ENCODE data around the gene TNNT2. TPM values are rescaled to one million over a fixed set of nuclear protein-coding genes. Genes with fewer than 3 reads are reported as not detected.

The TNNT2 gene
- total RNA-seq, 1 donor from 2014 or later, result 9.7 TPM

DNA sequence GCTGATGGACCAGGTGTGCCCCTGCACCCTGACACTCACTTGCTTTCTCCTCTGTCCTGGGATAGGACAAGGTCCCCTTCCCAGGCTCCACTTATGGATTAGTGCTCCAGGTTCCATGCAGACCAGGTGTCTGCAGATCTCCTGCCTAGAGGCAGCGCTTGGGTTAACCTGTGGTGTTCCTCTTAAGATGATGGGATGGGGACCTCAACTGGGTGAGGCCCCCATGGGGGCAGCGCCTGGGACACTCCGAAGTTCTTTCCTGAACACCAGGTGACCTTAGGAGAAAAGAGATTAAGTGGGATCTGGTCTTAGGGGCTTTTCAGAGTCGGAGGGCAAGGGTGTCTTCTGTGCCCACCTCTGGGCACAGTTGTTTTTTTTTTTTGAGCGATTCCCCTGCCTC, 21.2 kb downstream of the TNNT2 start:
- DNase-seq, result no peak

DNA sequence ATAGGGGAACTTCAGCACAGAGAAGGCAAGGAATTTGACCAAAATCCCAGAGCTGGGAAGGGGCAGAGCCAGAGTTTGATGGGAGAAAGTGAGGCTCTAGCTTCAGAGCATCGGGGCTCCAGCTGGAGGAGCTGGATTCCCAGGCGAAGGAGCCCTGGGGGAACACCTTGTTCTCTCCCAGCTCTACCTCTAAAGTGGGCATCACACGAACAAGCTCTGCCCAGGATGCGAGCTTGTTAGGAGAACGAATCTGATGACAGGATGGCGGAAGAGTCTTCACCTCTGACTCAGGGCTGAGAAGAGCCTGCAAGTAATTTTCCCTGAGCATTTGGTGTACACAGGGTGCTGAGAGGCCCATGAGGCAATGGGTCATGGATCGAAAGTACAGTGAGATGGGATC, 22.0 kb downstream of the TNNT2 start:
- DNase-seq, result no peak

DNA sequence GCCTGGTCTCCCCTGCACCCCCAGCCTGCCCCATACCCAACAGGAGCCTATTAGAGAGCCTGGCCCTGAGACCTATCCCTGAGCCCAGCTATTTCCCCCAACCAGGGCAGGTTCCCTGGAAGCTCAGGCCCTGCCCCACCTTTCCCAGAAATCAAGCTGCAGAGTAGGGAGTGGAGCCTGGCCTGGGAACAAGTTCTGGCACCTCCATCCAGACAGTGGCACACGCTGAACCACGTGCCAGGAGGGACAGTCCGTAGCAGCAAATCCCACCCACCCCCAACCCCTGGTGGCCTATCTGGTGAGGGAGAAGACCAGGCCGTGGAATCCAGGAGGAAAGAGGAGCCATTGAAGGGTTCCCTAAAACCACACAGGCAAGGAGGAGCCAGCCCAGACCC, 22.6 kb downstream of the TNNT2 start:
- no peak for DNase-seq

DNA sequence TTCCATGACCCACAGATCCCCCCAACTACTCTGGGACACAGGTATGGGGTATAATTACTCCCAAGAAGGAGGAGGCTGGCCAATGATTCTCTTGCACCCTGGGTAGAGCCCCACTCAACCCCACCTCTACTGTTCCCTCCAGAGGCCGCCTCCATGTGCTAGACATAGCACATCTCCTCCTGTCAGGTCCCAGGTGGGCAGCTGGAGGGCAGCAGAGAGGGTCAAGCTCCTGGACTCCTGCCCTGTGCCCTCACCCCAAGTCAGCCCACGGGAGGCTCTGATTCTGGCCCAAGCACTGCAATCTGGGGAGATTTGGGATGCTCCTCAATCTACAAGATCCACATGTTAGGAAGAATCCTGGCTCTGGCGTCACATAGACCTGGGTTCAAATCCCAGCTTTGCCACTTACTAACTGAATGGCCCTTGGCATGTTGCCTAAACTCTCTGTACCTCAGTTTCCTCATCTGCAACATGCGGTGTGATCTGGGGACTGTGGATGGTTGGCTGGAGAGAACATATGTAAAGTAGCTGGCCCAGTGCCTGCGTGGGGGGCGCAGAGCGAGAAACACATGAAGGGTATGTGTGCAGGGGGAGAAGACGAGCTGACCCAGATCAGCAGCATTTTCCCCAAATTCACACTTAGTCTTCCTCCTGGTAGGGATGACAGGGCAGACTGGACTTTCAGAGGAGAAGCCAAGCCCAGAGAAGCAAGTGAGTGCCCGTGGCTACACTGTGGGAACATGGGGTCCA, 23.2 kb downstream of the TNNT2 start:
- no peak for DNase-seq

DNA sequence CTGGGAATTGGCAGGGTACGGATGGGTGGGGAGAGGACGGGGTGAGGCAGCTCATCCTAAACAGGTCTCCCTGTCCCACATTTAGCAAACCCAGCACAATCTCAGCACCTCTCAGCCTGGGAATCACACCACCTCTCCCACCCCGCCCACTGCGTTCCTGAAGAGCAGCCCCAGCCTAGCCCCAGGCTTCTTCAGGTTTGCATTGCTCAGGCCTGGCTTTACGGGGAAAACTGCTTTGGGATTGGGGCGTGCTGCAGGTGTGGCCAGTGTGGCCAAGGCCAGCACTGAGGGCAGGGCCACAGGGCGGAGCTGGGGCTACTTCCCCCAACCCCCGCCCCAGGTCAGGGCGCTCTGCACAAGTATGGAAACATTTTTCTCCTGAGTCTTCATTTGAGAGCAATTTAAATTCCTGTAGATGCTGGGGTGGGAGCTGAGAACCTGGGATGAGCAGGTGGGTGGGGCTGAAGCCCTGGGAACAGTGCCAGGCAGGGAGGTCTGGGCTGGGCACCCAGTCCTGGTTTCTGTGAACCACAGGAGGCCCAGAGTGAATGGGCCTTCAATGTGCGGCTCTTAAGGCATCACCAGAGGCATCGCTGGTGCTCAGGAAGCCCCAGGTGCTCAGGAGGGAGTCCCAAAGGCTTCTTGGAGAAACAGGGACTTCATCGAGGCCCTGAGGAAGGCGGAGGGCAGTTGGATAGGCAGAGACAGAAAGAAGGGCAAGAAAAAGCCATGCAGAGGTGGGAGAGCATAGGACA, 24.1 kb downstream of the TNNT2 start:
- no peak for DNase-seq

DNA sequence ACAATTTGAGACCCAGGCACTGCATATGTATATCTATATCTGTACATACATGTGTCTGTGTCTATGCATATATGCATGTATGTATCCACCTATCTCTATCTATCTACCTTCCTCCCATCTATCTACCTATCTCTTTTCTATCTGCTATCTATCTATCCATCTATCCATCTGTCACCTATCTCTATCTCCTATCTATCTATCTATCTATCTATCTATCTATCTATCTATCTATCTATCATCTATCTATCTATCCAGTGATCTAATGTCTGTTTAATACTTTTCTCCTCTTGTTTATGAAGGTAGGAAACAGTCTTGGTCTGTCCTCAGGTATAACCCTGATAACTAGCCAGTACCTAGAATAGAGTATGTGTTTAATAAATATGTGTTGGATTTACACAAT, 25.9 kb downstream of the TNNT2 start:
- no peak for DNase-seq

DNA sequence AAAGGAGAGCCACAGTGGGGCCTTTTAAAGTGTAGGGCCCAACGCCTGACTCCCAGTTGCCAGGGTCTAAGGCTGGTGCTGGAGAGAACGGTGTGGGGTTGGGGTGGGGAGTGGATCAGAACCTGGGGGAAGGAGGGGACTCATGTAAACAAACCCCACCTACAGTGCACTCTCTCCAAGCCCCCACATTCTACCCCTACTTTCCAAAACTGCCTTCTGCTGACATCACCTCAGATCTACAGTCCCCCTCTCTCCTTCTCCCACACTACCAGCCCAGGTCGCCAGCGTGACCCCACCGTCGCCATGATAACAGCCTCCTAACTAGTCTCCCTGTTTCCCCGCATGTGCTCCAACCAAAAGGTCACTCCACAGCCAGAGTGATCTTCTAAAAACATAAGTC, 26.6 kb downstream of the TNNT2 start:
- DNase-seq, result no peak

DNA sequence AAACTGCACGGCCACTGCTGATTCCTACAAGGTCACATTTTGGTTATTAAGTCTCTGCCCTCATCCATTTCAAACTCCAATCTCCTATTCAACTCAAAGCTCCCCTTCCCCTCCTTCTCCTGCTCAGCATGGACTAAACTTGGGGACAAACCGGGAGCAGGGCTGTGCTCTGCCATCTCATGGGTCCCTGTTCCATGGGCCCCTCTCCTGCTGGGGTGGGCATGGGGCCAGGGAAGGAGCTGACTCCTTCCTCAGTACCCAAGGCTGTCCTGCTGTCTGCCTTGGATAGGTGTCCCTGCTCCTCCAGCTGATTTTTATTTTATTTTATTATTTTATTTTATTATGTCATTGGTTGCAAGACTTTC, 27.1 kb downstream of the TNNT2 start:
- DNase-seq, result no peak

DNA sequence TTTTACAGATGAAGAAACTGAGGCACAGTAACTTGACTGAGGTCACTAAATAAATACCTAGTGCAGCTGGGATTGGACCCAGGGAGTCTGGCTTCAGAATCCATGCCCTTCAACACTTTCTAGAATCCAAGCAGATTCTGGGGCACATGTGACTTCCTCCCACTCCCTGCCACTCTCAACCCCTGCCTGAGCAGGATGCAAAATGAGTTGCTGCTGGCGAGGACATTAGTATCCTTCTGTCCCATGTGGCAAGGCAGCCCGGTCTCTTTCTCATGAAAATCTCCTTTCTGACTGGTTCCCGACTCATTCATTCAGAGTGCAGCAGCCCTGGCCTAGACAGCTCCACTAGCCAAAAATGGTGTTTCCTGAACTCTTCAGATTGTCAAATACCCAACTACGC, 28.4 kb downstream of the TNNT2 start:
- no peak for DNase-seq

DNA sequence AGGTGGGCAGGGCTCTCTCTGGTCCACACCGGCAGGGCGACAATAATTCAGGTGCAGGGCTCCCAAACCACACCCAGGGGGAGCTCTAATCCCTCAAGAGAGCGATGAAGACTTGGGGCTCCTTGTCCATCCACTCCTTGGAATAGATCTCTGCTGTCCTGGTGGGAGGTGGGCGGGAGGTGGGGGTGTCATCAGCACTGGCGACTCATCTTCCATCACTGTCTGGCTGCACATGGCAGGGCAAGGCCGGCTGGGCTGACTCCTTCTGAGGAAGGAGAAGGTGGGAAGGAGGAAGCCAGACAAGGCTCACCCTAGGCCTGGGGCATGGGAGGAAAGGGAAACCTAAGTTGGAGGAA, 29.3 kb downstream of the TNNT2 start:
- DNase-seq, result no peak

DNA sequence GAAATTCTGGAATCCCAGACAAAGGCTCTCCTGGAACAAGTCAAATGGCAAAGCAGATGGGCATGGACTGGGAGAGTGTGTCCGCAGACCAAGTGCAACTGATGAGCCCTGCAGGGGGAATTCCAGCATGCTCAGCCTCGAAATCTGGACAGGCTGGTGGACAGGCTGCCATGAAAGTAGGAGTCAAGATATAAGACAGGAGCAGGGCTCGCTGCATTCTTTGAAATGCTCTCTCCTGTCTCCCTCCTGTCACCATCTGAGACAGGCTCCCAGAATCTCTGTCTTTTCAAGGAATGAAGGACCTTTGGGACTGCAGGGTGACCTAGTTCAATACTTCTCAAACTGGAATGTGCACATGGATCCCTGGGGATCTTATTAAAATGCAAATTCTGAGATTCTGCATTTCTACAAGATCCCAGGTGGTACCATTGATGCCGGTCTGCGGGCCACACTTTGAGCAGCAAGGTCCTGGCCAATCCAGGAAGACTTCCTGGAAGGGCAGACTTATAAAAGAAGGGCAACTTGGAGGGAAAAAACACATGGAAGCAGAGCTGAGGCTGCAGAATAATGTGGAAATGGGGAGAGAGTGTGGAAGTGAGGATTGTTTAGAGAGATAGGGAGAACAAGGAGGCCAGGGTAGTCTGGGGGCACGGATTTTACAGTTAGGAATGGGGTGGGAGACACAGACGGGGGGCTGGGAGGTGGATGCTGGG, 29.8 kb downstream of the TNNT2 start:
- DNase-seq, result no peak

DNA sequence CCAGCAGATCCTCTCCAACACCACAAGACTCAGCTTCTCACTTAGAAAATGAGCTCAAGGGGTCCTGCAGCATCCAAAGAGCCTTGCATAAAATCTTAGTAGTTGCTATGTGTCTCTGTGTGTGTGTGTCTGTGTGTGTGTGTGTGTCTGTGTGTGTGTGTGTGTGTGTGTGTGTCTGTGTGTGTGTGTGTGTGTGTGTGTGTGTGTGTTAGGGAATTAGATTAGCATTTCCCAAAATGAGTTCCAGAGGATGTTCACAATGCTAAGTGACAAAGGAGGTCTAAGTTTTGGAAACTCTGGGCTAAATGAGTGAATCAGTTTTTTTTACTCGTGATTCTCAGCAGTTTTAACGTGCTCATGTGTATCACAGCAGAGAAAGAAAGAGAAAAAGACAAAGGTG, 30.5 kb downstream of the TNNT2 start:
- DNase-seq, result no peak

DNA sequence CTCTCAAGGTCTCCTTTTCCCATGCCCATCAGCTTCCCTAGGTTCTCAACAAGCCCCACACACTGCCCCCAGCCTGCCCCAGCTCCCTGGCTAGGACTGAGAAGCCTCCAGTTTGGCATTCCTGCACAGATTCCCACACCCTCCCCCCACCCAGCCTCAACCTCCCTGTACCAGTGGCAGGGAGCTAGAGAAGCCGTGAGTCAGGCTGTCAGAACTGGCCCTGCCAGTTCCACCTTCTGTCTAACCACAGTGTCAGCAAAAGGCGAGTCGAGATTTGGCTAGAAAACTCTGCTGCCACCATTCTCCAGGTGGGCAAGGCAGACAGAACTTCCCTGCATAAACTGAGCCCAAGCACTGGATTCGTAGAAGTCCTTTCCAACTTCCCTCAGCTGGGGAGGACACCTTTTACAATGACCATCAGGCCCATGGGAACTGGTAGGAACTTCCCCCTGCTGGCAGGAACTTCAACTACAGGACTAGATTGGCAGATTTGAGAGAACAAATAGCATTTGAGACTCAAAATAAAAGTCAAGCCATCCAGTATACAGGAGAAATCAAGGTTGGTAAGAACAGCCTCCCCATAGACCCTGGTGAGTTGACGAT, 31.0 kb downstream of the TNNT2 start:
- DNase-seq, result no peak

DNA sequence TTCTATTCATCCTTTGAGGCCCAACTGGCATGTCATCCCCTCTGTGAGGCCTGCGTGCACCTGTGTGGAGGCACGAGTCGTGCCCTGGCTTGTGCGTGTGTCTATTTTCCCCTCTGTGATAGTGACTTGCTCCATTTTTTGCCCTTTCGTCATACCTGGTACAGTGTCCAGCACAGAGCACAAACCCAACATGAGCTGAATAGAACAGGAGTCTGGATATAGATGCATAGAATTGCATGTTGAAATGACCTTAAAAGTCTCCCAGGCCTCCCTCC, 32.5 kb downstream of the TNNT2 start:
- no peak for DNase-seq

DNA sequence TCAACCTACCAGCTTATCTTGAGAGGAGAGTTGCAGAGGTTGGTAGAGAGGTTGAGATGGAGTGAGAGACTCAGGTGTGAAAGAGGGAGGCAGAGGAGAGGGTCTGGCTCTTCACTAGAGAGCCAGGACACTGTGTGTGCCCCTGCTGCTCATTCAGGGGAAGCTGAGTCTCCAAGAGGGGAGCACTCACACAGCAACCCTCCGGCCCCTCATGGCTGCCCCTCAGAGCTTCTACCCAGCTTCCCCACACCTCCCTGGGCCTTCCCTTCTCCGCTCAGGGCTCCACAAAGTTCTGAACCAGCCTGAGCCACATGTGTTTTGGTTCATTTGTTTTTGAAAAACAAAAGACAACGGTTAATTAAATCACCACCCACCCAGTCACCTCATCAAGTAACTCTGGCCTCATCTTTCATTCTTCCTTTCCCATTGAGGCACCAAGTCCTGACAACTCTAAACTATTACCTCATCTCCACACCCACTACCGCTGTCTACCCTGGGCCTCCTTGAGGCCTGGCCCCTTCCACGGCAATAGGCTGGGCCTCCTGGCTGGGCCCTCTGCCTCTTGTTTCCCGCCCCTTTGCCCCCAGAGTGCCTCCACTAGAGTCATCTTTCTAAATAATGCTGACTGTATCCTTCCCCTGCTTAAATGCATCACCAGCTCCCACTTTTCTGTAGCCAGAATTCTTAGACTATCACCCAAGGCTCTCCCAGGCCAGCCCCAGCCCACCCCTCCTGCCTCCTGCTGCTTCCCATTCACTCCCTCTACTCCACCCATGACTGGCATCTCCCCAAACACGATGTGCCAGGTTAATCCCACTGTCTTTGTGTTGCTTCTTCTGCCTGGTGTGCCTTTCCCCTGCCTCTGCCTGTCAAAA, 33.0 kb downstream of the TNNT2 start:
- no peak for DNase-seq

DNA sequence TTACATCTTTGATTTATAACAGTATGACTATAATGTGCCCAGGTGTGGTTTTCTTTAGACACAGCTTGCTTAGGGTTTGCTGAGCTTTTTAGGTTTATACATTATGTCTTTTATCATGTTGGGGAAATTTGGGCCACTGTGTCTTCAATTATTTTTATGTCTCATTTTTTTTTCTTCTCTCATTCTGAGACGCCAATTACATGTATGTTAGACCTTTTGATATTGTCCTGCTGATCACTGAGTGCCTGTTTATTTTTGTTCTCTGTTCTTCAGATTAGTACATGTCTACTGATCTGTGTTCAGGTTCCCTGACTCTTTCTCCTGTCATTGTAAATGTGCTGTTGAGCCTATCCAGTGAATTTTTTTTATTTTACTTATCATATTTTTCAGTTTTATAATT, 36.1 kb downstream of the TNNT2 start:
- no peak for DNase-seq

DNA sequence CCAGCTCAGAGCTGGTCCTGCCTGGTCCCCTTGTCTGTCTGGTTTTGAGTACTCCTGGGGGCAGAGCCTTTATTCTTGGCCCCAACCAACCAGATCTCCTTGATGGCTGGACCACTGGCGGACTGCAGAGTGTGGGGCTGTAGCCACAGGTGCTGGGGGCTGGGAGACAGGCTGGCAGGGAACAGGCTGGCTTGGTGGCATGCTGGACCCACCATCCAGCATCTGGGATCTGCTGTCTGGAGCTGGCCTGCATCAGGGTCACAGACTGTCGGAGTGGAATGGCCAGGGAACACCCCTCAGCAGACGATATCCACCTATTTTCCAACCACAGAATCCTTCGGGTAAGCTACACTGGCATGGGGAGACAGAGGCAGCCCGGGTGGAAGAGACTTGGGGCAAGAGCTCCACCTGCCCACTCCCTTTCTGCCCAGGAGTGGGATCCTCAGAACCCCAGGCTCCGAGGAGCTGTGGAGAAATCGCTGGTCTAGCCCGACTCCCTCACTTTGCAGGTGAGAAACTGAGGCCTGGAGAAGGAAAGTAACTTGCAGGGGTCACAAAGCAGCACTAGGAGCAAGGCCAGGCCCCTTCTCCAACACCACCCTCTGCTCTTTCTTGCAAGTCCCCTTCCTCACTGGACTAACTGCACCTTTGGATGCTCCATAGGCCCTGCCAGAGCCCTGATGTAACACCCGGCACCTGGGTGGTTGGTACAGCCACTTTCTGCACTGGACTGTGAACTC, 40.6 kb downstream of the TNNT2 start:
- no peak for DNase-seq

DNA sequence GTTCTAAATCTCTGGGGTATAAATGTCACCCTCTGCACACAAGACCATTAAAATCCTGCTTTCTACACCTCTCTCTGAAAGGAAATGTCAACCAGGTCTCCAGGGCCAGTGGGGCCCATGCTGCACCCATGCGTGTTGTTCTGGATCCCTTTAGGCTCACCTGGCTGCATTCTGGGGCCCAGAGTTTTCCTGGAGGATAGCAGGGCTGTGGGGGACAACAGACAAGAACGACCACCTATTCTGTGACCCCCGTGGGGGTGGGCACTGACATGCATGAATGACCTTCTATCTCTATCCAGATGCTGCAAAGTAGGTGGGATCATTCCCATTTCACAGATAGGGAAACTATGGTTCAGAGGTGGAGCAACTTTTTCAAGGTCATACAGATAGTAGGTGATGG, 41.6 kb downstream of the TNNT2 start:
- no peak for DNase-seq

DNA sequence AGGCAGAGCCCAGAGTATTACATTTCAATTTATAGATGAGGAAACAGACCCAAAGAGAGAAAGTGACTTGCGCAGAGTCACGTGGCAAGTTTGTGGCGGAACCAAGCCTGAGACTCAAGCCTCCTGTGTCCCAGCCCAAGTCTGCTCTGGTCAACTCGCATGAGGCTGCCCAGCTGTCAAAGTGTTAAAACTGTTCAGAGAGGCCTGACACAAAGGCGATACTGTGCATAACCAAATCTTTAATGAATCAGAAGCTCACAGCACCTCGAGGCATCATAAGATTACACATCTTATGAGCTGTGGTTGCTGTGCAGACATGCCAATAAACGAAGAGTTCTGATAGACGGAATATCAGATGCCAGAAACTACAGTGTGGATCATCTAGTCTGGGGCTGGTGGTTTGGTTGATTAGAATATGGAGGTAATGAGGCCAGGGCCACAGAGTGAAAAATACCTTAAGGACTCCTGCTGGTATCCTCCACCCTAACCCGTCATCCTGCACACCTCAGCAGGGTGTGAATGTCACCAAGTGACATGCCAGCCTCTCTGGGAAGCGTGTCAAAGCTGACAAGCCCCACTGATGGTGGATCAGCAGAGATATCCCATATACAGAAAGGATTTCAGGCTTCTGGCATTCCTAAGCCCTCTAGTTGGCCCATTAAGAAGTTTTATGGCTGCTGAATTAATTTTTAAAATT, 42.2 kb downstream of the TNNT2 start:
- DNase-seq, result no peak

DNA sequence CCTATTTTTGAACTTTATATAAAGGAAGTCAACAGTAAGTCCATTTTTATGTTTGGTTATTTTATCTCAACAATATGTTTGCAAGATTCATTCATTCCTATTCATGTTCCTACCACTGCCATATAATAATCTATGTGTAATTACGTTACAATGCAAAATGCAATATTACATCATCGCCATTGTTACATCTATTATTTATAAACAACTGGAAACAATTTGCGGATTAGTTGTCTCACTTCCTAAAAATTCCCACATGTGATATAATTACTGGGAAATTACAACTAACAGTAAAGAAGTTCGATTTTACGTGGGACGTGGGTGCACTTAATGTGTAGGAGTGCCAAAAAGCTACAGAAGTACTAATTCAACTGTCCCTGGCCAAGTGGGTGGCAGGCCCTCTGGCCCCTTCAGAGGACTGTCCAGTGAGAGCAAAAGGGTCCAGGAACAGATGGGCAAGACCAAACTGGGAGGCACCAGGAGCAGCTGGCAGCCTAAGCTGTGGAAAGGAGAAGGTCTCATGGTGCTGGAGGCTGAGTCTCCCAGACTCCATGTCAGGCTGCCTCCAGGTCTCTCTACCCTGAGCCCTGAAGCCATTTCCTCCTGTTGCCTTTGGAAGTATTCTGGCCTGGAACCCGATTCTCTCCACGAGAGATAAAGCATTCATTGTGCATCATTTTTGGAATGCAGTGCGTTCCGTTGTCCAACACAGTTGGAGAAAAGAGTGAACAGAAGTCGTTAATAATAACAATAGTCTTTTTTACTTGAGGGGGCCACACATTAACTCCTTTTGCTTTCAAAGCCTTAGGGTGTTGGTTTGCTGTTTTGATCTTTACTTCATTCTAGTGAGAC, 42.9 kb downstream of the TNNT2 start:
- peak; percentile 77 for DNase-seq

Measured in skin of body (tissue), 2 donors.